Caco-2 (cell line): ENCODE results near the gene PPFIBP1. TPM values are rescaled to one million over a fixed set of nuclear protein-coding genes. Genes with fewer than 3 reads are reported as not detected.

ENCODE experiments used
- BruUV-seq: library from RNA; stranded (reverse); fragments of 400-500 nt; replicated peaks from 2 replicates; lab custom pipeline; 2021; lab: Mats Ljungman, UMichigan
- CTCF ChIA-PET: fragments of 300-600 bp; sonication (Branson Sonifier 250); formaldehyde crosslinking; loops from one replicate; lab custom pipeline; 2022; ENCODE audit warnings: antibody characterized with exemption; lab: Charles Lee
- POLR2A ChIA-PET: fragments of 300-600 bp; sonication (Branson Sonifier 250); formaldehyde crosslinking; loops from one replicate; lab custom pipeline; 2022; ENCODE audit warnings: antibody characterized with exemption; lab: Charles Lee
- DNase-seq, 2 experiments: peaks; one replicate each; pipeline versions ENCODE4 v3.0.0 to v3.0.0-alpha.2; 2020 to 2022
- H3K27me3 ChIP-seq: replicated peaks from 2 replicates; pipeline ENCODE4 v1.6.0; 2011; ENCODE audit warnings: low read length; ENCODE audit not compliant: control insufficient read depth, insufficient read depth
- H3K36me3 ChIP-seq: 2 replicates; pipeline ENCODE4 v1.5.1; 2011; ENCODE audit warnings: low read length; ENCODE audit not compliant: control insufficient read depth, insufficient read depth
- H3K4me1 ChIP-seq: fragments of 250-450 bp; sonication (Bioruptor Pico); 2 replicates; pipeline ENCODE4 v1.5.1; 2020; ENCODE audit warnings: mild to moderate bottlenecking
- H3K4me3 ChIP-seq: 2 replicates; pipeline ENCODE4 v1.5.1; 2011; ENCODE audit warnings: low read depth, mild to moderate bottlenecking, control low read depth, low read length
- H3K9me3 ChIP-seq: fragments of 250-450 bp; sonication (Bioruptor Pico); 2 replicates; pipeline ENCODE4 v1.5.1; 2020; ENCODE audit warnings: mild to moderate bottlenecking, moderate library complexity
- H3K27ac Mint-ChIP-seq: one replicate; pipeline ENCODE4 v1.8.0; 2022; ENCODE audit warnings: mixed read lengths; ENCODE audit not compliant: unreplicated experiment
- H3K27me3 Mint-ChIP-seq: one replicate; pipeline ENCODE4 v1.8.0; 2022; ENCODE audit warnings: mixed read lengths; ENCODE audit not compliant: insufficient read depth, unreplicated experiment
- H3K36me3 Mint-ChIP-seq: one replicate; pipeline ENCODE4 v1.8.0; 2022; ENCODE audit warnings: mild to moderate bottlenecking, mixed read lengths; ENCODE audit not compliant: insufficient read depth, unreplicated experiment
- H3K4me1 Mint-ChIP-seq: one replicate; pipeline ENCODE4 v1.8.0; 2022; ENCODE audit warnings: low read depth, mixed read lengths; ENCODE audit not compliant: unreplicated experiment
- H3K4me3 Mint-ChIP-seq: one replicate; pipeline ENCODE4 v1.8.0; 2022; ENCODE audit warnings: mild to moderate bottlenecking, moderate library complexity, mixed read lengths; ENCODE audit not compliant: unreplicated experiment
- H3K9me3 Mint-ChIP-seq: one replicate; pipeline ENCODE4 v1.8.0; 2022; ENCODE audit warnings: mixed read lengths; ENCODE audit not compliant: unreplicated experiment
- CTCF ChIP-seq, 2 experiments: fragments of 200-600 bp in 1 of 2; IDR thresholded peaks; 1 replicate in 1 of 2; 2 replicates in 1 of 2; pipeline versions ENCODE4 v1.5.1 to v1.8.0; 2011 to 2022; ENCODE audit warnings: antibody characterized with exemption in 1 of 2, control low read depth in 1 of 2, inconsistent platforms in 1 of 2, low read depth in 1 of 2, low read length in 1 of 2, mild to moderate bottlenecking in 1 of 2, moderate library complexity in 1 of 2; ENCODE audit not compliant: insufficient read depth in 1 of 2, severe bottlenecking in 1 of 2, unreplicated experiment in 1 of 2
- intact Hi-C: fragments of 100-400 bp; cut with micrococcal nuclease; formaldehyde crosslinking; loops from one replicate; pipeline ENCODE4 v1.10.0; 2022; ENCODE audit not compliant: unreplicated experiment
- total RNA-seq: library from RNA; stranded (reverse); gene quantifications from 2 replicates; pipeline ENCODE4 v1.2.3, GENCODE V29; 2022

Gene PPFIBP1
- total RNA-seq, 1 experiment from 2014 or later: 109 TPM

- ChIA-PET CTCF (no interaction called here), POLR2A (no interaction called here)
- Mint-ChIP-seq H3K27ac (no peak overlapping the region), H3K36me3 (peaks cover 80% of the 10 kb centered on the region), H3K9me3 (no peaks in the 10 kb centered on the region), H3K4me3 (no peak overlapping the region), H3K4me1 (peaks cover 11% of the 10 kb centered on the region), H3K27me3 (no peaks in the 10 kb centered on the region)
- H3K36me3 ChIP-seq: peaks cover 6% of the 10 kb centered on the region
- intact Hi-C loops: no loop called here
- no peak overlapping the region for H3K4me3 ChIP-seq
- no peaks in the 10 kb centered on the region for H3K9me3 ChIP-seq
- BruUV-seq: no TSS peak
- no peak for TF ChIP-seq CTCF (IDR thresholded peaks at IDR 0.05; ENCODE audit: insufficient read depth in 1 of 2, low read depth in 1 of 2, low read length in 1 of 2, severe bottlenecking in 1 of 2, unreplicated experiment in 1 of 2)
- H3K27me3 ChIP-seq: no peaks in the 10 kb centered on the region
- peaks cover 5% of the 10 kb centered on the region; the same call in 1 of the 2 replicates for H3K4me1 ChIP-seq
- no peak for DNase-seq
These were observed 162.1 kb downstream of the PPFIBP1 start for GRCh38 chr12:27686147-27686546.

GRCh38 chr12:27688671-27689070 is 164.7 kb downstream of the PPFIBP1 start:
- ChIA-PET CTCF (interaction anchor here (0.6 to 1.1 kb wide), 4 partner anchors 9 to 150 kb away, joined by 3 to 5 read pairs (median 3); no protein-coding TSS in a partner anchor), POLR2A (interaction anchor here (0.8 kb wide), 1 partner anchor 92 kb away, joined by 6 read pairs; the partner anchor contains the start of genes KLHL42 and MANSC4)
- TF ChIP-seq CTCF (IDR thresholded peaks at IDR 0.05; ENCODE audit: insufficient read depth in 1 of 2, low read depth in 1 of 2, low read length in 1 of 2, severe bottlenecking in 1 of 2, unreplicated experiment in 1 of 2): no peak
- H3K4me1 ChIP-seq: peaks cover 5% of the 10 kb centered on the region; the same call in 1 of the 2 replicates
- no peaks in the 10 kb centered on the region for H3K9me3 ChIP-seq
- peaks cover 84% of the 10 kb centered on the region for H3K36me3 Mint-ChIP-seq
- peaks cover 5% of the 10 kb centered on the region for H3K36me3 ChIP-seq
- no peak overlapping the region for H3K4me3 Mint-ChIP-seq
- BruUV-seq: no TSS peak
- H3K27ac Mint-ChIP-seq: no peak overlapping the region
- no peaks in the 10 kb centered on the region for H3K27me3 Mint-ChIP-seq
- H3K4me1 Mint-ChIP-seq: peaks cover 11% of the 10 kb centered on the region
- no peak overlapping the region for H3K4me3 ChIP-seq
- intact Hi-C loops: no loop called here
- H3K27me3 ChIP-seq: no peaks in the 10 kb centered on the region
- H3K9me3 Mint-ChIP-seq: no peaks in the 10 kb centered on the region
- no peak for DNase-seq

GRCh38 chr12:27689558-27690180 is 165.7 kb downstream of the PPFIBP1 start:
- POLR2A ChIA-PET: no interaction called here
- BruUV-seq: no TSS peak
- H3K36me3 ChIP-seq: peaks cover 5% of the 10 kb centered on the region

More at GRCh38 chr12:27689558-27690180, 165.7 kb downstream of the PPFIBP1 start:
- peaks cover 82% of the 10 kb centered on the region for H3K36me3 Mint-ChIP-seq
- no peaks in the 10 kb centered on the region for H3K9me3 Mint-ChIP-seq
- H3K9me3 ChIP-seq: no peaks in the 10 kb centered on the region
- H3K4me3 Mint-ChIP-seq: no peak overlapping the region
- H3K27me3 Mint-ChIP-seq: no peaks in the 10 kb centered on the region
- no peak overlapping the region for H3K4me3 ChIP-seq
- no peak for TF ChIP-seq CTCF (IDR thresholded peaks at IDR 0.05; ENCODE audit: insufficient read depth in 1 of 2, low read depth in 1 of 2, low read length in 1 of 2, severe bottlenecking in 1 of 2, unreplicated experiment in 1 of 2)
- no peak for DNase-seq
- peaks cover 5% of the 10 kb centered on the region; the same call in 1 of the 2 replicates for H3K4me1 ChIP-seq
- intact Hi-C loops: no loop called here
- peaks cover 11% of the 10 kb centered on the region for H3K4me1 Mint-ChIP-seq
- CTCF ChIA-PET: interaction anchor here (1.1 kb wide), 1 partner anchor 8 kb away, joined by 5 read pairs; no protein-coding TSS in a partner anchor
- no peak overlapping the region for H3K27ac Mint-ChIP-seq
- no peaks in the 10 kb centered on the region for H3K27me3 ChIP-seq
